PC-3 (cell line): ENCODE data around the gene TRDMT1. TPM values are rescaled to one million over a fixed set of nuclear protein-coding genes. Genes with fewer than 3 reads are reported as not detected.
A peak's percentile ranks its signal among the peaks of the same experiment; 100 is the strongest.

Experiments used
- ATAC-seq: fragments of 200-7000 bp; cut with Tn5 transposase; 2 replicates; pipeline ENCODE4 v1.9.1; 2020; ENCODE audit warnings: mild to moderate bottlenecking, moderate library complexity
- BruUV-seq: library from RNA; stranded (reverse); fragments of 400-500 nt; replicated peaks from 2 replicates; lab custom pipeline; 2021; lab: Mats Ljungman, UMichigan
- CTCF ChIA-PET: fragments of 300-600 bp; sonication (Branson Sonifier 250); formaldehyde crosslinking; loops from one replicate; lab custom pipeline; 2022; ENCODE audit warnings: antibody characterized with exemption; lab: Charles Lee
- POLR2A ChIA-PET: fragments of 300-600 bp; sonication (Branson Sonifier 250); formaldehyde crosslinking; loops from one replicate; lab custom pipeline; 2022; ENCODE audit warnings: antibody characterized with exemption; ENCODE audit not compliant: unreplicated experiment; lab: Charles Lee
- DNase-seq: peaks from one replicate; pipeline ENCODE4 v3.0.0-alpha.2; 2015
- H2AFZ ChIP-seq: fragments of 300-600 bp; sonication (generic); 2 replicates; pipeline ENCODE4 v1.6.0; 2016; ENCODE audit warnings: antibody characterized with exemption, low read length
- H3F3A ChIP-seq: fragments of 300-600 bp; sonication (generic); one replicate; pipeline ENCODE4 v1.6.0; 2017; ENCODE audit warnings: antibody characterized with exemption, low read length, control low read depth, mild to moderate bottlenecking; ENCODE audit not compliant: unreplicated experiment
- H3K27ac ChIP-seq: fragments of 300-600 bp; sonication (generic); 2 replicates; pipeline ENCODE4 v1.5.1; 2016; ENCODE audit warnings: mild to moderate bottlenecking, low read length
- H3K27me3 ChIP-seq: fragments of 300-600 bp; sonication (generic); 2 replicates; pipeline ENCODE4 v1.6.1; 2016; ENCODE audit warnings: low read length, mixed read lengths
- H3K36me3 ChIP-seq: fragments of 300-600 bp; sonication (generic); 2 replicates; pipeline ENCODE4 v1.6.1; 2016; ENCODE audit warnings: low read depth, mixed run types, low read length, mixed read lengths
- H3K4me1 ChIP-seq: fragments of 300-600 bp; sonication (generic); 2 replicates; pipeline ENCODE4 v1.5.1; 2016; ENCODE audit warnings: low read length; ENCODE audit not compliant: insufficient read depth
- H3K4me2 ChIP-seq: fragments of 300-600 bp; sonication (generic); 2 replicates; pipeline ENCODE4 v1.6.0; 2016; ENCODE audit warnings: low read length
- H3K4me3 ChIP-seq: fragments of 300-600 bp; sonication (generic); 2 replicates; pipeline ENCODE4 v1.5.1; 2016; ENCODE audit warnings: mild to moderate bottlenecking, low read length, mixed read lengths
- H3K79me2 ChIP-seq: fragments of 300-600 bp; sonication (generic); 2 replicates; pipeline ENCODE4 v1.6.1; 2017; ENCODE audit warnings: low read length, mixed read lengths
- H3K9ac ChIP-seq: fragments of 300-600 bp; sonication (generic); 2 replicates; pipeline ENCODE4 v1.6.0; 2016; ENCODE audit warnings: mild to moderate bottlenecking, low read length
- H3K9me2 ChIP-seq: fragments of 300-600 bp; sonication (generic); replicated peaks from 2 replicates; pipeline ENCODE4 v1.6.1; 2016; ENCODE audit warnings: mixed run types, low read length, mixed read lengths
- H3K9me3 ChIP-seq: fragments of 300-600 bp; sonication (generic); 2 replicates; pipeline ENCODE4 v1.6.1; 2016; ENCODE audit warnings: low read length, mixed read lengths
- H4K20me1 ChIP-seq: fragments of 300-600 bp; sonication (generic); 2 replicates; pipeline ENCODE4 v1.6.1; 2016; ENCODE audit warnings: low read length, mixed read lengths
- EZH2 ChIP-seq: fragments of 300-600 bp; sonication (generic); IDR thresholded peaks from one replicate; pipeline ENCODE4 v1.6.1; 2017; ENCODE audit warnings: antibody characterized with exemption, mild to moderate bottlenecking, low read length; ENCODE audit not compliant: unreplicated experiment
- EZH2phosphoT487 ChIP-seq: fragments of 300-600 bp; sonication (generic); IDR thresholded peaks from 2 replicates; pipeline ENCODE4 v1.6.1; 2018; ENCODE audit warnings: mild to moderate bottlenecking, antibody characterized with exemption, low read length, borderline replicate concordance
- intact Hi-C: fragments of 100-400 bp; cut with micrococcal nuclease; formaldehyde crosslinking; loops from 2 replicates; pipeline ENCODE4 v1.9.0; 2023
- total RNA-seq: library from RNA; depleted of rRNA; stranded (reverse); fragments of >200 nt; gene quantifications from 2 replicates; pipeline ENCODE4 v1.2.3, GENCODE V29; 2014
- TF ChIP-seq, protein P1 (sequence below): fragments of 300-600 bp; sonication (generic); conservative IDR thresholded peaks from 2 replicates; pipeline ENCODE4 v1.5.1; 2017; ENCODE audit warnings: antibody characterized with exemption, low read depth, mild to moderate bottlenecking, low read length

The TRDMT1 gene
- total RNA-seq, 1 experiment from 2014 or later: 2.0 TPM

- Histone ChIP-seq H3K9me3 (no peaks in the 10 kb centered on the region), H3K4me2 (peak overlapping the region; percentile 75), H3K27ac (peak overlapping the region; percentile 84), H3K27me3 (no peaks in the 10 kb centered on the region), H3K4me3 (peak overlapping the region; percentile 87), H3K36me3 (peaks cover 21% of the 10 kb centered on the region), H3F3A (no peaks in the 10 kb centered on the region), H2AFZ (peak overlapping the region; percentile 73), H4K20me1 (peaks cover 16% of the 10 kb centered on the region), H3K79me2 (peaks cover 31% of the 10 kb centered on the region), H3K9me2 (no peaks in the 10 kb centered on the region), H3K9ac (peak overlapping the region; percentile 90), H3K4me1 (peaks cover 10% of the 10 kb centered on the region)
- no TSS peak for BruUV-seq
- intact Hi-C loops: loop anchor here (1.0 to 5.0 kb wide), 2 partner anchors 30 to 153 kb away; no protein-coding TSS in a partner anchor
- ChIA-PET CTCF (interaction anchor here (0.6 to 0.7 kb wide), 2 partner anchors 30 to 154 kb away, joined by 4 to 6 read pairs; no protein-coding TSS in a partner anchor), POLR2A (interaction anchor here (0.6 to 1.6 kb wide), 3 partner anchors 15 to 24 kb away, joined by 6 to 9 read pairs (median 7); no protein-coding TSS in a partner anchor)
- ATAC-seq (peak; percentile 23), DNase-seq (peak; percentile 70)
- TF ChIP-seq, protein P1, sequence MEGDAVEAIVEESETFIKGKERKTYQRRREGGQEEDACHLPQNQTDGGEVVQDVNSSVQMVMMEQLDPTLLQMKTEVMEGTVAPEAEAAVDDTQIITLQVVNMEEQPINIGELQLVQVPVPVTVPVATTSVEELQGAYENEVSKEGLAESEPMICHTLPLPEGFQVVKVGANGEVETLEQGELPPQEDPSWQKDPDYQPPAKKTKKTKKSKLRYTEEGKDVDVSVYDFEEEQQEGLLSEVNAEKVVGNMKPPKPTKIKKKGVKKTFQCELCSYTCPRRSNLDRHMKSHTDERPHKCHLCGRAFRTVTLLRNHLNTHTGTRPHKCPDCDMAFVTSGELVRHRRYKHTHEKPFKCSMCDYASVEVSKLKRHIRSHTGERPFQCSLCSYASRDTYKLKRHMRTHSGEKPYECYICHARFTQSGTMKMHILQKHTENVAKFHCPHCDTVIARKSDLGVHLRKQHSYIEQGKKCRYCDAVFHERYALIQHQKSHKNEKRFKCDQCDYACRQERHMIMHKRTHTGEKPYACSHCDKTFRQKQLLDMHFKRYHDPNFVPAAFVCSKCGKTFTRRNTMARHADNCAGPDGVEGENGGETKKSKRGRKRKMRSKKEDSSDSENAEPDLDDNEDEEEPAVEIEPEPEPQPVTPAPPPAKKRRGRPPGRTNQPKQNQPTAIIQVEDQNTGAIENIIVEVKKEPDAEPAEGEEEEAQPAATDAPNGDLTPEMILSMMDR: no peak
- TF ChIP-seq EZH2: no peak
Observed at GRCh38 chr10:17229967-17230682, 28.7 kb upstream of the TRDMT1 start.

DNA sequence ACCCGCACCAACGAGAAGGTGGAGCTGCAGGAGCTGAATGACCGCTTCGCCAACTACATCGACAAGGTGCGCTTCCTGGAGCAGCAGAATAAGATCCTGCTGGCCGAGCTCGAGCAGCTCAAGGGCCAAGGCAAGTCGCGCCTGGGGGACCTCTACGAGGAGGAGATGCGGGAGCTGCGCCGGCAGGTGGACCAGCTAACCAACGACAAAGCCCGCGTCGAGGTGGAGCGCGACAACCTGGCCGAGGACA is 28.2 kb upstream of the TRDMT1 start:
- H3K9me2 ChIP-seq: no peaks in the 10 kb centered on the region
- ChIA-PET POLR2A (interaction anchor here (0.6 to 1.6 kb wide), 4 partner anchors 14 to 167 kb away, joined by 3 to 9 read pairs (median 6); no protein-coding TSS in a partner anchor), CTCF (no interaction called here)
- H2AFZ ChIP-seq: peak overlapping the region; percentile 73
- peaks cover 16% of the 10 kb centered on the region for H4K20me1 ChIP-seq
- H3K79me2 ChIP-seq: peaks cover 31% of the 10 kb centered on the region
- TF ChIP-seq, protein P1: no peak
- TF ChIP-seq EZH2 (no peak), EZH2phosphoT487 (no peak)
- no peak for ATAC-seq
- H3K27ac ChIP-seq: peak overlapping the region; percentile 84
- intact Hi-C loops: loop anchor here (1.0 to 5.0 kb wide), 2 partner anchors 29 to 152 kb away; no protein-coding TSS in a partner anchor
- peak overlapping the region; percentile 90 for H3K9ac ChIP-seq
- peaks cover 10% of the 10 kb centered on the region for H3K4me1 ChIP-seq
- H3F3A ChIP-seq: no peaks in the 10 kb centered on the region
- no TSS peak for BruUV-seq
- peaks cover 21% of the 10 kb centered on the region for H3K36me3 ChIP-seq
- H3K9me3 ChIP-seq: no peaks in the 10 kb centered on the region
- H3K4me2 ChIP-seq: peak overlapping the region; percentile 75
- peak overlapping the region; percentile 87 for H3K4me3 ChIP-seq
- H3K27me3 ChIP-seq: no peaks in the 10 kb centered on the region
- DNase-seq: no peak
